Measurements from ENCODE around the gene XCL2. TPM values are rescaled to one million over a fixed set of nuclear protein-coding genes. Genes with fewer than 3 reads are reported as not detected.

The XCL2 gene
- total and polyA plus RNA-seq, 2 of the 8 experiments (the other 6 are each of a cell fraction or from before 2014, with no cell fraction given), result not detected

GRCh38 chr1:168498956-168499687 lies 44.7 kb downstream of the XCL2 start:
- DNase-seq (ENCODE audit: low read depth in 1 of 2, low spot score in 2 of 2) (no peak), FAIRE-seq (no peak)
- Histone ChIP-seq H3K79me2 (ENCODE audit: control insufficient read depth in 1 of 2, insufficient read depth in 2 of 2, low read length in 2 of 2) (no peaks in the 10 kb centered on the region), H3K4me2 (ENCODE audit: insufficient read depth in 1 of 2, low read depth in 2 of 2, low read length in 2 of 2) (no peak overlapping the region), H3K4me3 (ENCODE audit: extremely low read depth in 1 of 4, insufficient read depth in 2 of 4, low read depth in 3 of 4, low read length in 4 of 4) (no peak overlapping the region), H3K4me1 (replicated peaks in 1 of 4; ENCODE audit: control insufficient read depth in 3 of 4, insufficient read depth in 4 of 4, low read length in 3 of 4) (no peaks in the 10 kb centered on the region), H4K91ac (replicated peaks; ENCODE audit: insufficient read length, low read length) (no peak overlapping the region), H3K56ac (replicated peaks; ENCODE audit: insufficient read length, low read depth, low read length) (no peak overlapping the region), H2BK15ac (ENCODE audit: low read length) (no peak overlapping the region), H2BK12ac (ENCODE audit: low read depth, low read length) (no peak overlapping the region), H4K20me1 (replicated peaks in 1 of 2; ENCODE audit: control insufficient read depth in 1 of 2, insufficient read depth in 2 of 2, low read length in 2 of 2) (no peaks in the 10 kb centered on the region), H2BK20ac (ENCODE audit: low read length) (no peak overlapping the region), H3K36me3 (ENCODE audit: control insufficient read depth in 2 of 4, insufficient read depth in 4 of 4, low read length in 3 of 4) (no peaks in the 10 kb centered on the region), H3K18ac (ENCODE audit: extremely low read depth, low read length) (no peak overlapping the region), H3K27ac (ENCODE audit: low read depth, low read length) (no peak overlapping the region), H3K23ac (ENCODE audit: insufficient read length) (no peak overlapping the region), H3K9ac (replicated peaks in 1 of 4; ENCODE audit: extremely low read depth in 1 of 4, low read depth in 3 of 4, low read length in 3 of 4) (no peak overlapping the region), H3K27me3 (replicated peaks in 1 of 4; ENCODE audit: control insufficient read depth in 3 of 4, extremely low read depth in 1 of 4, insufficient read depth in 3 of 4, low read length in 3 of 4) (no peaks in the 10 kb centered on the region; a peak in 1 of 7 replicates), H2AK5ac (ENCODE audit: low read depth, low read length) (no peak overlapping the region), H2BK5ac (ENCODE audit: low read depth, low read length) (no peak overlapping the region), H3K23me2 (ENCODE audit: low read depth, low read length) (no peaks in the 10 kb centered on the region), H2AFZ (ENCODE audit: low read length) (no peak overlapping the region), H3K79me1 (ENCODE audit: low read depth, low read length) (no peaks in the 10 kb centered on the region), H4K5ac (ENCODE audit: insufficient read length, low read depth, low read length) (no peak overlapping the region), H4K8ac (ENCODE audit: extremely low read depth, insufficient read depth, low read length) (no peak overlapping the region), H3K4ac (replicated peaks; ENCODE audit: insufficient read length, low read depth, low read length) (no peak overlapping the region), H3K14ac (ENCODE audit: insufficient read length) (no peak overlapping the region), H2BK120ac (replicated peaks; ENCODE audit: low read depth, low read length) (no peak overlapping the region), H3K9me3 (ENCODE audit: insufficient read depth in 2 of 2, low read depth in 1 of 2, low read length in 1 of 2) (no peaks in the 10 kb centered on the region)
- POLR2A ChIA-PET (ENCODE audit: partially characterized antibody), result no interaction called here
- CTCF ChIA-PET (ENCODE audit: partially characterized antibody), result no interaction called here
- TF ChIP-seq EGR1 (IDR thresholded peaks at IDR 0.05; ENCODE audit: borderline replicate concordance, low read depth, low read length), result no peak
- no peak for TF ChIP-seq ASH2L (IDR thresholded peaks at IDR 0.05; ENCODE audit: low read length)
- TF ChIP-seq SIN3A (conservative IDR thresholded peaks at IDR 0.05 in 1 of 2, IDR thresholded peaks at IDR 0.05 in 1 of 2; ENCODE audit: low read depth in 1 of 2, low read length in 2 of 2), result no peak
- no peak for TF ChIP-seq YY1 (IDR thresholded peaks at IDR 0.05; ENCODE audit: low read depth, low read length)
- no peak for TF ChIP-seq SP1 (IDR thresholded peaks at IDR 0.05; ENCODE audit: low read depth, low read length)
- TF ChIP-seq PHF8 (conservative IDR thresholded peaks at IDR 0.05; ENCODE audit: low read depth, low read length), result no peak
- TF ChIP-seq JUND (IDR thresholded peaks at IDR 0.05; ENCODE audit: low read length), result no peak
- TF ChIP-seq USF2 (IDR thresholded peaks at IDR 0.05; ENCODE audit: low read length), result no peak
- no peak for TF ChIP-seq TCF12 (IDR thresholded peaks at IDR 0.05; ENCODE audit: low read depth, low read length)
- no peak for TF ChIP-seq POLR2A (IDR thresholded peaks at IDR 0.05; ENCODE audit: control extremely low read depth in 1 of 2, low read depth in 2 of 2, low read length in 2 of 2)
- TF ChIP-seq RBBP5 (IDR thresholded peaks at IDR 0.05; ENCODE audit: borderline replicate concordance, low read depth, low read length), result no peak
- no peak for TF ChIP-seq CBX5 (IDR thresholded peaks at IDR 0.05; ENCODE audit: low read depth, low read length)
- WGBS, 2 experiments (ENCODE audit: extremely low coverage in 1 of 2, insufficient coverage in 1 of 2, insufficient read length in 1 of 2, insufficient replicate concordance in 2 of 2, low coverage in 1 of 2, low lambda C conversion rate in 2 of 2, missing lambda C conversion rate in 1 of 2), result 94% methylated on average over 4 of the region's 4 CpGs; no CpG with 5 or more reads in 1 of the 2 experiments
